Activated naive CD8-positive, alpha-beta T cell treated with anti-CD3 and anti-CD28 coated beads, Interleukin-2, amount 10 ng/mL, durations not matched to agents 7 days and 5 days (primary cell): ENCODE data around the gene SUSD3. TPM values are rescaled to one million over a fixed set of nuclear protein-coding genes. Genes with fewer than 3 reads are reported as not detected.

Experiments used
- ATAC-seq: fragments of 150-1000 bp; cut with Tn5 transposase; one replicate; pipeline ENCODE4 v1.10.0; 2021; ENCODE audit warnings: low read depth, moderate library complexity
- POLR2A ChIA-PET: fragments of 350-600 bp; sonication (Branson Sonifier 250); formaldehyde crosslinking; loops from one replicate; lab custom pipeline; 2021; ENCODE audit warnings: antibody characterized with exemption; lab: Charles Lee
- DNase-seq: peaks from one replicate; pipeline ENCODE4 v3.0.0; 2021
- H3K27ac Mint-ChIP-seq: one replicate; pipeline ENCODE4 v1.8.0; 2022; ENCODE audit warnings: mild to moderate bottlenecking, mixed read lengths
- H3K27me3 Mint-ChIP-seq: one replicate; pipeline ENCODE4 v1.8.0; 2022; ENCODE audit warnings: mild to moderate bottlenecking, moderate library complexity, mixed read lengths
- H3K36me3 Mint-ChIP-seq: one replicate; pipeline ENCODE4 v1.8.0; 2021; ENCODE audit warnings: mild to moderate bottlenecking, mixed read lengths
- H3K4me1 Mint-ChIP-seq: one replicate; pipeline ENCODE4 v1.8.0; 2021; ENCODE audit warnings: mixed read lengths
- H3K4me3 Mint-ChIP-seq: one replicate; pipeline ENCODE4 v1.8.0; 2022; ENCODE audit warnings: mild to moderate bottlenecking, moderate library complexity, mixed read lengths
- H3K9me3 Mint-ChIP-seq: one replicate; pipeline ENCODE4 v1.8.0; 2021; ENCODE audit warnings: mixed read lengths
- total RNA-seq, 2 experiments: library from RNA; stranded (reverse); gene quantifications; one replicate each; pipeline ENCODE4 v1.2.3, GENCODE V29; 2021

SUSD3 gene
- total RNA-seq, 2 experiments from 2014 or later: 68.0 to 70.4 TPM

GRCh38 chr9:93033531-93033930, 25.0 kb upstream of the SUSD3 start:
- no peaks in the 10 kb centered on the region for H3K27me3 Mint-ChIP-seq
- ATAC-seq: no peak
- no peak overlapping the region for H3K4me3 Mint-ChIP-seq
- H3K4me1 Mint-ChIP-seq: peaks cover 29% of the 10 kb centered on the region
- H3K27ac Mint-ChIP-seq: peak overlapping the region; percentile 8
- POLR2A ChIA-PET: interaction anchor here (0.6 to 1.1 kb wide), 3 partner anchors 14 to 160 kb away, joined by 3 read pairs; no protein-coding TSS in a partner anchor
- no peak for DNase-seq
- H3K36me3 Mint-ChIP-seq: peaks cover 31% of the 10 kb centered on the region
- H3K9me3 Mint-ChIP-seq: no peaks in the 10 kb centered on the region

GRCh38 chr9:93035106-93035660, 23.3 kb upstream of the SUSD3 start:
- H3K36me3 Mint-ChIP-seq: peaks cover 22% of the 10 kb centered on the region
- ATAC-seq: no peak
- POLR2A ChIA-PET: interaction anchor here (1.0 kb wide), 1 partner anchor 18 kb away, joined by 3 read pairs; no protein-coding TSS in a partner anchor
- no peaks in the 10 kb centered on the region for H3K9me3 Mint-ChIP-seq
- H3K27ac Mint-ChIP-seq: no peak overlapping the region
- H3K4me3 Mint-ChIP-seq: no peak overlapping the region
- H3K27me3 Mint-ChIP-seq: no peaks in the 10 kb centered on the region
- peaks cover 19% of the 10 kb centered on the region for H3K4me1 Mint-ChIP-seq
- DNase-seq: no peak

GRCh38 chr9:93035821-93036351, 22.6 kb upstream of the SUSD3 start:
- H3K9me3 Mint-ChIP-seq: no peaks in the 10 kb centered on the region
- no peak overlapping the region for H3K27ac Mint-ChIP-seq
- POLR2A ChIA-PET: interaction anchor here (1.0 to 3.1 kb wide), 2 partner anchors 18 to 24 kb away, joined by 3 to 7 read pairs; no protein-coding TSS in a partner anchor
- no peak overlapping the region for H3K4me3 Mint-ChIP-seq
- no peak for DNase-seq
- H3K4me1 Mint-ChIP-seq: peaks cover 16% of the 10 kb centered on the region
- ATAC-seq: no peak
- no peaks in the 10 kb centered on the region for H3K27me3 Mint-ChIP-seq
- H3K36me3 Mint-ChIP-seq: peaks cover 17% of the 10 kb centered on the region

GRCh38 chr9:93036887-93037475, 21.5 kb upstream of the SUSD3 start:
- ATAC-seq (no peak), DNase-seq (no peak)
- Mint-ChIP-seq H3K36me3 (peaks cover 11% of the 10 kb centered on the region), H3K4me1 (peaks cover 22% of the 10 kb centered on the region), H3K27ac (peak overlapping the region; percentile 21), H3K4me3 (no peak overlapping the region), H3K9me3 (no peaks in the 10 kb centered on the region), H3K27me3 (no peaks in the 10 kb centered on the region)
- POLR2A ChIA-PET: interaction anchor here (1.4 to 3.1 kb wide), 3 partner anchors 16 to 27 kb away, joined by 4 to 7 read pairs (median 6); no protein-coding TSS in a partner anchor

GRCh38 chr9:93037476-93037971, 21.0 kb upstream of the SUSD3 start:
- no peak for ATAC-seq
- Mint-ChIP-seq H3K4me3 (no peak overlapping the region), H3K36me3 (peaks cover 6% of the 10 kb centered on the region), H3K27me3 (no peaks in the 10 kb centered on the region), H3K4me1 (peaks cover 22% of the 10 kb centered on the region), H3K27ac (no peak overlapping the region), H3K9me3 (no peaks in the 10 kb centered on the region)
- POLR2A ChIA-PET: interaction anchor here (1.4 to 3.1 kb wide), 3 partner anchors 16 to 27 kb away, joined by 4 to 7 read pairs (median 6); no protein-coding TSS in a partner anchor
- DNase-seq: no peak

- POLR2A ChIA-PET: interaction anchor here (0.8 to 3.1 kb wide), 3 partner anchors 15 to 25 kb away, joined by 3 to 7 read pairs (median 4); no protein-coding TSS in a partner anchor
- Mint-ChIP-seq H3K27me3 (no peaks in the 10 kb centered on the region), H3K4me3 (no peak overlapping the region), H3K36me3 (no peaks in the 10 kb centered on the region), H3K4me1 (peaks cover 30% of the 10 kb centered on the region), H3K27ac (peak overlapping the region; percentile 18), H3K9me3 (no peaks in the 10 kb centered on the region)
- DNase-seq (peak; percentile 20), ATAC-seq (no peak)
These were observed 19.6 kb upstream of the SUSD3 start for GRCh38 chr9:93038918-93039317.

- Mint-ChIP-seq H3K9me3 (no peaks in the 10 kb centered on the region), H3K4me1 (peaks cover 30% of the 10 kb centered on the region), H3K27ac (peak overlapping the region; percentile 51), H3K4me3 (no peak overlapping the region), H3K36me3 (no peaks in the 10 kb centered on the region), H3K27me3 (no peaks in the 10 kb centered on the region)
- peak; percentile 29 for DNase-seq
- no peak for ATAC-seq
- POLR2A ChIA-PET: no interaction called here
These were observed 19.0 kb upstream of the SUSD3 start for GRCh38 chr9:93039456-93039855.

- H3K36me3 Mint-ChIP-seq: no peaks in the 10 kb centered on the region
- POLR2A ChIA-PET: no interaction called here
- peak; percentile 28 for DNase-seq
- H3K27me3 Mint-ChIP-seq: no peaks in the 10 kb centered on the region
- peak overlapping the region; percentile 51 for H3K27ac Mint-ChIP-seq
- H3K4me1 Mint-ChIP-seq: peaks cover 30% of the 10 kb centered on the region
- H3K9me3 Mint-ChIP-seq: no peaks in the 10 kb centered on the region
- ATAC-seq: no peak
- H3K4me3 Mint-ChIP-seq: no peak overlapping the region
These were observed 18.5 kb upstream of the SUSD3 start for GRCh38 chr9:93039976-93040375.

- H3K9me3 Mint-ChIP-seq: no peaks in the 10 kb centered on the region
- H3K4me1 Mint-ChIP-seq: peaks cover 30% of the 10 kb centered on the region
- peaks cover 2% of the 10 kb centered on the region for H3K27me3 Mint-ChIP-seq
- ATAC-seq (no peak), DNase-seq (no peak)
- H3K27ac Mint-ChIP-seq: no peak overlapping the region
- H3K36me3 Mint-ChIP-seq: no peaks in the 10 kb centered on the region
- H3K4me3 Mint-ChIP-seq: no peak overlapping the region
- POLR2A ChIA-PET: interaction anchor here (0.8 to 1.6 kb wide), 3 partner anchors 12 to 57 kb away, joined by 3 to 13 read pairs (median 7); no protein-coding TSS in a partner anchor
These were observed 18.1 kb upstream of the SUSD3 start for GRCh38 chr9:93040409-93040808.

- Mint-ChIP-seq H3K9me3 (no peaks in the 10 kb centered on the region), H3K4me3 (no peak overlapping the region), H3K36me3 (no peaks in the 10 kb centered on the region), H3K27me3 (peaks cover 2% of the 10 kb centered on the region), H3K27ac (peak overlapping the region; percentile 39), H3K4me1 (peaks cover 29% of the 10 kb centered on the region)
- POLR2A ChIA-PET: interaction anchor here (0.8 to 1.6 kb wide), 3 partner anchors 12 to 57 kb away, joined by 3 to 13 read pairs (median 7); no protein-coding TSS in a partner anchor
- DNase-seq (no peak), ATAC-seq (no peak)
These were observed 17.2 kb upstream of the SUSD3 start for GRCh38 chr9:93041108-93041802.

GRCh38 chr9:93043122-93043521, 15.4 kb upstream of the SUSD3 start:
- POLR2A ChIA-PET: interaction anchor here (1.0 kb wide), 2 partner anchors 15 to 22 kb away, joined by 3 to 4 read pairs; no protein-coding TSS in a partner anchor
- Mint-ChIP-seq H3K27me3 (peaks cover 2% of the 10 kb centered on the region), H3K4me3 (no peak overlapping the region), H3K4me1 (peaks cover 22% of the 10 kb centered on the region), H3K9me3 (no peaks in the 10 kb centered on the region), H3K27ac (no peak overlapping the region), H3K36me3 (no peaks in the 10 kb centered on the region)
- DNase-seq (no peak), ATAC-seq (no peak)

- POLR2A ChIA-PET: no interaction called here
- Mint-ChIP-seq H3K4me1 (peaks cover 30% of the 10 kb centered on the region), H3K27me3 (peaks cover 2% of the 10 kb centered on the region), H3K27ac (no peak overlapping the region), H3K4me3 (no peak overlapping the region), H3K36me3 (no peaks in the 10 kb centered on the region), H3K9me3 (no peaks in the 10 kb centered on the region)
- DNase-seq (no peak), ATAC-seq (no peak)
These were observed 13.0 kb upstream of the SUSD3 start for GRCh38 chr9:93045521-93045920.
